HepG2 (cell line): ENCODE data around the gene TRIP6. TPM values are rescaled to one million over a fixed set of nuclear protein-coding genes. Genes with fewer than 3 reads are reported as not detected.

ENCODE experiments used
- CERS6 ChIP-seq: sonication (generic); formaldehyde crosslinking; IDR thresholded peaks from 2 replicates; pipeline ENCODE4 v1.5.0; 2020; ENCODE audit warnings: missing genetic modification reagents
- CREM ChIP-seq, 2 experiments: sonication (generic) in 1 of 2; formaldehyde crosslinking in 1 of 2; IDR thresholded peaks; 2 replicates each; pipeline versions ENCODE4 v1.4.0 to v1.6.1; 2016 to 2020; ENCODE audit warnings: antibody characterized with exemption in 1 of 2, mild to moderate bottlenecking in 1 of 2, missing genetic modification reagents in 1 of 2
- CSRNP1 ChIP-seq: sonication (generic); formaldehyde crosslinking; IDR thresholded peaks from 2 replicates; pipeline ENCODE4 v1.8.1; 2023; ENCODE audit warnings: mild to moderate bottlenecking, missing genetic modification reagents
- ELK4 ChIP-seq: sonication (generic); formaldehyde crosslinking; IDR thresholded peaks from 2 replicates; pipeline ENCODE4 v1.9.0; 2021; ENCODE audit warnings: missing genetic modification reagents, borderline replicate concordance
- FOSL1 ChIP-seq: sonication (generic); formaldehyde crosslinking; IDR thresholded peaks from 2 replicates; pipeline ENCODE4 v1.9.0; 2021; ENCODE audit warnings: missing genetic modification reagents, borderline replicate concordance
- GTF3A ChIP-seq: sonication (generic); formaldehyde crosslinking; conservative IDR thresholded peaks from 2 replicates; pipeline ENCODE4 v1.4.0; 2020; ENCODE audit warnings: mild to moderate bottlenecking, missing genetic modification reagents
- HIVEP1 ChIP-seq: sonication (generic); formaldehyde crosslinking; IDR thresholded peaks from 2 replicates; pipeline ENCODE4 v1.4.0; 2020; ENCODE audit warnings: mild to moderate bottlenecking, missing genetic modification reagents
- IRX3 ChIP-seq: sonication (generic); formaldehyde crosslinking; IDR thresholded peaks from 2 replicates; pipeline ENCODE4 v1.8.1; 2023; ENCODE audit warnings: mild to moderate bottlenecking, low read depth, missing genetic modification reagents, borderline replicate concordance
- JARID2 ChIP-seq: sonication (generic); formaldehyde crosslinking; IDR thresholded peaks from 2 replicates; pipeline ENCODE4 v1.8.1; 2023; ENCODE audit warnings: missing genetic modification reagents, inconsistent platforms; ENCODE audit not compliant: insufficient replicate concordance
- KDM3A ChIP-seq: IDR thresholded peaks from 2 replicates; pipeline ENCODE4 v1.6.1; 2018; ENCODE audit warnings: low read depth, missing compliant biosample characterization
- KDM6A ChIP-seq: IDR thresholded peaks from 2 replicates; pipeline ENCODE4 v1.6.1; 2016; ENCODE audit warnings: low read depth
- KLF6 ChIP-seq: IDR thresholded peaks from 2 replicates; pipeline ENCODE4 v1.8.0; 2016; ENCODE audit warnings: missing biosample characterization, missing genetic modification reagents
- MBD4 ChIP-seq: IDR thresholded peaks from 2 replicates; pipeline ENCODE4 v1.6.1; 2012; ENCODE audit warnings: low read length, inconsistent platforms, borderline replicate concordance
- MTERF4 ChIP-seq: sonication (generic); formaldehyde crosslinking; IDR thresholded peaks from 2 replicates; pipeline ENCODE4 v1.8.0; 2023; ENCODE audit warnings: mild to moderate bottlenecking, missing genetic modification reagents
- MXD1 ChIP-seq: sonication (generic); formaldehyde crosslinking; IDR thresholded peaks from 2 replicates; pipeline ENCODE4 v1.4.0; 2020; ENCODE audit warnings: mild to moderate bottlenecking, missing genetic modification reagents
- MXD3 ChIP-seq: IDR thresholded peaks from 2 replicates; pipeline ENCODE4 v1.6.1; 2016; ENCODE audit warnings: mild to moderate bottlenecking, missing biosample characterization, missing genetic modification reagents
- SKI ChIP-seq: fragments of 450-650 bp; IDR thresholded peaks from one replicate; pipeline ENCODE4 v1.6.1; 2018; ENCODE audit warnings: mild to moderate bottlenecking; ENCODE audit not compliant: partially characterized antibody
- TBP ChIP-seq: sonication (generic); formaldehyde crosslinking; IDR thresholded peaks from 2 replicates; pipeline ENCODE4 v1.5.0; 2020; ENCODE audit warnings: missing genetic modification reagents
- ZBTB8A ChIP-seq: sonication (generic); formaldehyde crosslinking; IDR thresholded peaks from 2 replicates; pipeline ENCODE4 v1.4.0; 2020; ENCODE audit warnings: mild to moderate bottlenecking, low read depth, missing genetic modification reagents, borderline replicate concordance
- ZMAT3 ChIP-seq: sonication (generic); formaldehyde crosslinking; conservative IDR thresholded peaks from 2 replicates; pipeline ENCODE4 v1.7.0; 2021; ENCODE audit warnings: missing genetic modification reagents
- ZNF333 ChIP-seq: sonication (generic); formaldehyde crosslinking; IDR thresholded peaks from 2 replicates; pipeline ENCODE4 v1.4.0; 2020; ENCODE audit warnings: mild to moderate bottlenecking, missing genetic modification reagents, borderline replicate concordance
- ZNF501 ChIP-seq: sonication (generic); formaldehyde crosslinking; IDR thresholded peaks from 2 replicates; pipeline ENCODE4 v1.5.1; 2020; ENCODE audit warnings: mild to moderate bottlenecking, moderate library complexity, missing genetic modification reagents
- ZNF580 ChIP-seq: IDR thresholded peaks from 2 replicates; pipeline ENCODE4 v1.6.1; 2016; ENCODE audit warnings: low read depth, borderline replicate concordance
- ZNF607 ChIP-seq: sonication (generic); formaldehyde crosslinking; IDR thresholded peaks from 2 replicates; pipeline ENCODE4 v1.5.1; 2020; ENCODE audit warnings: missing genetic modification reagents, mild to moderate bottlenecking, borderline replicate concordance
- polyA plus RNA-seq, 8 experiments: library from polyadenylated mRNA; depleted of rRNA in 3 of 8; stranded (reverse) in 7 of 8; unstranded in 1 of 8; fragments of >200 nt; fragmentation: Illumina TruSeq in 4 of 8; extraction: Trizol in 4 of 8; gene quantifications; 2 replicates each; pipeline versions ENCODE4 v1.2.1 to v1.2.3, GENCODE V29; 2011 to 2016; ENCODE audit warnings: low read depth in 4 of 8, missing spikeins in 1 of 8, mixed read lengths in 1 of 8; ENCODE audit not compliant: insufficient read depth in 1 of 8
- total RNA-seq, 5 experiments: library from RNA; depleted of rRNA; stranded (reverse); fragments of >200 nt; fragmentation: Illumina TruSeq; extraction: Trizol; gene quantifications; 2 replicates each; pipeline ENCODE4 v1.2.3, GENCODE V29; 2016; ENCODE audit warnings: low read depth in 1 of 5

TRIP6 gene
- total and polyA plus RNA-seq, 2 of the 13 experiments (the other 11 are each of a cell fraction or from before 2014, with no cell fraction given), result 0.34 to 0.38 TPM

- TF ChIP-seq ELK4 (CRISPR knock-in tag) (no peak), ZNF501 (CRISPR knock-in tag) (0 out of 2 replicates have a peak, but pooled peaks have one; percentile 13), TBP (CRISPR knock-in tag) (no peak), ZNF607 (CRISPR knock-in tag) (no peak), SKI (no peak), MXD3 (CRISPR knock-in tag) (no peak), IRX3 (CRISPR knock-in tag) (peak; percentile 53; the same call in 1 of the 2 replicates), HIVEP1 (no peak), MXD1 (CRISPR knock-in tag) (no peak), ZNF580 (no peak), CSRNP1 (CRISPR knock-in tag) (0 out of 2 replicates have a peak, but pooled peaks have one; percentile 24), KLF6 (no peak), KDM3A (CRISPR knock-in tag) (no peak), MBD4 (no peak), CREM (IDR thresholded peaks at IDR 0.05) (no peak), CREM (CRISPR knock-in tag; IDR thresholded peaks at IDR 0.05) (no peak), ZMAT3 (CRISPR knock-in tag) (no peak), ZBTB8A (CRISPR knock-in tag) (no peak), ZNF333 (CRISPR knock-in tag) (no peak), KDM6A (CRISPR knock-in tag) (no peak), GTF3A (CRISPR knock-in tag) (no peak), MTERF4 (CRISPR knock-in tag) (no peak), JARID2 (no peak), CERS6 (CRISPR knock-in tag) (no peak), FOSL1 (CRISPR knock-in tag) (no peak)
These were observed 41.3 kb upstream of the TRIP6 start (continued) for GRCh38 chr7:100825751-100826513.
